SK-N-MC (cell line): Measurements from ENCODE around the gene NEDD4.
"Not testable (repeated sequence)": the region's sequence is repeated elsewhere in the genome, so short reads cannot be mapped to it uniquely, and the experiment has no call there.

ENCODE experiments used
- DNase-seq: peaks from one replicate; pipeline ENCODE4 v3.0.0-alpha.2; 2011; ENCODE audit warnings: low read depth, low spot score
- H3K27ac ChIP-seq: fragments of 200-600 bp; sonication (generic); 2 replicates; pipeline ENCODE4 v1.5.1; 2016; ENCODE audit warnings: mixed run types
- H3K36me3 ChIP-seq: fragments of 200-600 bp; sonication (generic); 2 replicates; pipeline ENCODE4 v1.6.1; 2017; ENCODE audit warnings: antibody characterized with exemption, low read length, mixed read lengths; ENCODE audit not compliant: insufficient read depth
- H3K4me3 ChIP-seq: fragments of 200-600 bp; sonication (generic); 2 replicates; pipeline ENCODE4 v1.5.1; 2016
- H3K9ac ChIP-seq: fragments of 200-600 bp; sonication (generic); 2 replicates; pipeline ENCODE4 v1.8.0; 2017; ENCODE audit warnings: mixed run types, mixed read lengths; ENCODE audit not compliant: insufficient read length
- H3K9me3 ChIP-seq: fragments of 200-600 bp; sonication (generic); 2 replicates; pipeline ENCODE4 v1.6.1; 2017; ENCODE audit warnings: low read depth, mild to moderate bottlenecking, antibody characterized with exemption, low read length, moderate library complexity, mixed read lengths
- EZH2 ChIP-seq: fragments of 200-600 bp; sonication (generic); IDR thresholded peaks from one replicate; pipeline ENCODE4 v1.6.1; 2017; ENCODE audit warnings: antibody characterized with exemption
- FOXP2 ChIP-seq: optimal IDR thresholded peaks from 2 replicates; pipeline ENCODE3; 2011; ENCODE audit warnings: mild to moderate bottlenecking, moderate library complexity; ENCODE audit not compliant: insufficient read depth; ENCODE audit errors: extremely low read length, control extremely low read depth
- POLR2AphosphoS5 ChIP-seq: IDR thresholded peaks from 2 replicates; pipeline ENCODE4 v1.6.1; 2012; ENCODE audit warnings: mild to moderate bottlenecking, low read depth, low read length, borderline replicate concordance

Gene NEDD4

GRCh38 chr15:55873024-55873720, 120.2 kb downstream of the NEDD4 start:
- Histone ChIP-seq H3K9me3 (no peaks in the 10 kb centered on the region), H3K4me3 (no peak overlapping the region), H3K27ac (no peak overlapping the region), H3K36me3 (no peaks in the 10 kb centered on the region), H3K9ac (no peak overlapping the region)
- TF ChIP-seq POLR2AphosphoS5 (no peak), EZH2 (no peak), FOXP2 (no peak)
- no peak for DNase-seq

GRCh38 chr15:55872471-55872870, 120.9 kb downstream of the NEDD4 start:
- H3K27ac ChIP-seq = no peak overlapping the region
- no peak overlapping the region for H3K4me3 ChIP-seq
- H3K9me3 ChIP-seq = no peaks in the 10 kb centered on the region
- no peak for TF ChIP-seq FOXP2
- no peak for TF ChIP-seq POLR2AphosphoS5
- no peak for TF ChIP-seq EZH2
- no peak overlapping the region for H3K9ac ChIP-seq
- no peaks in the 10 kb centered on the region for H3K36me3 ChIP-seq
- DNase-seq = no peak

- Histone ChIP-seq H3K9ac (no peak overlapping the region), H3K36me3 (no peaks in the 10 kb centered on the region), H3K4me3 (no peak overlapping the region), H3K27ac (no peak overlapping the region), H3K9me3 (no peaks in the 10 kb centered on the region)
- TF ChIP-seq EZH2 (no peak), FOXP2 (no peak), POLR2AphosphoS5 (no peak)
- no peak for DNase-seq
Observed at GRCh38 chr15:55869660-55870059, 123.8 kb downstream of the NEDD4 start.

DNA sequence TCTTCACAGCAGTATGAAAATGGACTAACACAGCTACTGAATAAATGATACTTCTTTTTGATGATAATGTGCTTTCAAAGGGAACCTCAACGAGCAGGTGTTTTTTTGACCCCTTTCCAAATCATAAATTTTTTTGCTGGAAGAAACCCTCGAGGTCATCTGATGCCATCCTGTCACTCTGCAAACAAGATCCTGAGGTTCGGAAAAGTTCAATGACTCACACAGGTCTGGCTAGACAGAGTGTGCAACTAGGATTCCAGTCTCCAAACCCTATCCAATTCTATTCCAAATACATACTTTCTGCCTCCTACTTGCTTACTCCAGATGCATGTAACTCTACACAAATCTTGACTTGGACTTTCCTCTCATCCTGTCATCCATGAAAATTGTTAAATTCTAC, 124.7 kb downstream of the NEDD4 start:
- Histone ChIP-seq H3K9me3 (no peaks in the 10 kb centered on the region), H3K27ac (no peak overlapping the region), H3K36me3 (no peaks in the 10 kb centered on the region), H3K9ac (no peak overlapping the region), H3K4me3 (no peak overlapping the region)
- DNase-seq = no peak
- TF ChIP-seq EZH2 (no peak), FOXP2 (no peak), POLR2AphosphoS5 (no peak)

- H3K36me3 ChIP-seq, DNase-seq: not testable (repeated sequence)
Observed at GRCh38 chr15:55868291-55868690, 125.1 kb downstream of the NEDD4 start.

DNA sequence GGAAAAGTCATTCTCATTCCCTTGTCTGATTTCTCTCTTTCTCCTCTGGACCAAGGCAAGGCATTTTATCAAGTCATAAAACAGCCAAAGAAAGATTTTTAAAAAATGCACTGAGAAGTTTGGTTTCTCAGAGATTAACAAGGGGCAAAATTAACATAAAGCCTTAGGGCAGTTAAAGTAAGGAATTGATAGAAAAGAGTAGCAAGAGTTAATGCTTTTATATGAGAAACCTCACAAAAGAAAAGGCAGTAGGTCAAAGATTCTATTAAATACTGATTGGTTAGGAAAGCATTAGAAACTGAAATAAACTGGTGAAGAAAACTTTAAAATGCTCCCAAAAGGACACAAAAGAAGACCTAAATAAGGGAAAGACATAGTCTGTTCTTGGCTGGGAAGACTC, 129.5 kb downstream of the NEDD4 start:
- no peaks in the 10 kb centered on the region for H3K9me3 ChIP-seq
- TF ChIP-seq FOXP2 = no peak
- TF ChIP-seq EZH2 = no peak
- TF ChIP-seq POLR2AphosphoS5 = no peak
- DNase-seq = no peak
- peaks cover 7% of the 10 kb centered on the region; the same call in 1 of the 2 replicates for H3K36me3 ChIP-seq
- H3K27ac ChIP-seq = no peak overlapping the region
- no peak overlapping the region for H3K4me3 ChIP-seq
- no peak overlapping the region for H3K9ac ChIP-seq

More at GRCh38 chr15:55868291-55868690, 125.1 kb downstream of the NEDD4 start:
- not testable (repeated sequence) for H3K4me3 ChIP-seq, H3K9ac ChIP-seq, H3K27ac ChIP-seq, H3K9me3 ChIP-seq

DNA sequence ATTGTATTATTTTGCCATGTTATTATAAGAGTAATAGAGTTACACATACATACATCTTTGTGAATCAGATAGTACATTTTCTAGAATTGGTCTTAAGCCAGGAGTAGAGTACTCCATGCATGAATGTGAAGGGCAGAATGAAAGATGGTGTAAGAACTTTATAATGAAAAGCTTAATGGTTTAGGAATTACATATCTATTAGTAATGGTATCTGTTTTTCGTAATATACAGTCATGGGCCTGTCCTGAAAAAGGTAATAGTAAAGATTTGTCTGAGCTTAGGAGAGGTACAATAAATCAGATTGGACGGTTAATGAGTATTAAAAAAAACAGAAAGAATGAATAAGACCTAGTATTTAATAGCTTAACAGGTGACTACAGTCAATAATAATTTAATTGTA, 132.3 kb downstream of the NEDD4 start:
- H3K4me3 ChIP-seq = no peak overlapping the region
- TF ChIP-seq POLR2AphosphoS5 = no peak
- no peak for TF ChIP-seq FOXP2
- no peak for TF ChIP-seq EZH2
- H3K27ac ChIP-seq = no peak overlapping the region
- DNase-seq = no peak
- H3K9ac ChIP-seq = no peak overlapping the region
- H3K36me3 ChIP-seq = peaks cover 9% of the 10 kb centered on the region; the same call in 1 of the 2 replicates
- no peaks in the 10 kb centered on the region for H3K9me3 ChIP-seq

GRCh38 chr15:55860468-55860867, 132.9 kb downstream of the NEDD4 start:
- peaks cover 9% of the 10 kb centered on the region; the same call in 1 of the 2 replicates for H3K36me3 ChIP-seq
- no peak for TF ChIP-seq EZH2
- TF ChIP-seq FOXP2 = no peak
- no peak for TF ChIP-seq POLR2AphosphoS5
- H3K4me3 ChIP-seq = no peak overlapping the region
- H3K27ac ChIP-seq = no peak overlapping the region
- no peaks in the 10 kb centered on the region for H3K9me3 ChIP-seq
- no peak overlapping the region for H3K9ac ChIP-seq
- DNase-seq = no peak

GRCh38 chr15:55859681-55860080, 133.7 kb downstream of the NEDD4 start:
- no peaks in the 10 kb centered on the region for H3K9me3 ChIP-seq
- no peak overlapping the region for H3K4me3 ChIP-seq
- H3K36me3 ChIP-seq = peaks cover 9% of the 10 kb centered on the region; the same call in 1 of the 2 replicates
- TF ChIP-seq POLR2AphosphoS5 (no peak), EZH2 (no peak), FOXP2 (no peak)
- H3K9ac ChIP-seq = no peak overlapping the region
- no peak overlapping the region for H3K27ac ChIP-seq
- DNase-seq = no peak
